Activated CD4-positive, alpha-beta memory T cell treated with anti-CD3 and anti-CD28 coated beads, Interleukin-2, amount 10 ng/mL, durations not matched to agents 7 days and 5 days (primary cell): Measurements from ENCODE around the gene TFCP2. TPM values are rescaled to one million over a fixed set of nuclear protein-coding genes. Genes with fewer than 3 reads are reported as not detected.

Experiments used
- CTCF ChIA-PET: fragments of 350-600 bp; sonication (Branson Sonifier 250); formaldehyde crosslinking; loops from one replicate; lab custom pipeline; 2021; ENCODE audit warnings: antibody characterized with exemption, inconsistent platforms; lab: Charles Lee
- POLR2A ChIA-PET: fragments of 350-600 bp; sonication (Branson Sonifier 250); formaldehyde crosslinking; loops from one replicate; lab custom pipeline; 2021; ENCODE audit warnings: antibody characterized with exemption; lab: Charles Lee
- DNase-seq: peaks from one replicate; pipeline ENCODE4 v3.0.0-alpha.2; 2020
- H3K27ac Mint-ChIP-seq: one replicate; pipeline ENCODE4 v1.8.0; 2021; ENCODE audit warnings: mild to moderate bottlenecking, mixed read lengths
- H3K27me3 Mint-ChIP-seq: one replicate; pipeline ENCODE4 v1.8.0; 2021; ENCODE audit warnings: mixed read lengths
- H3K36me3 Mint-ChIP-seq: one replicate; pipeline ENCODE4 v1.8.0; 2021; ENCODE audit warnings: low read depth, mixed read lengths
- H3K4me1 Mint-ChIP-seq: one replicate; pipeline ENCODE4 v1.8.0; 2021; ENCODE audit warnings: mixed read lengths
- H3K4me3 Mint-ChIP-seq: one replicate; pipeline ENCODE4 v1.8.0; 2021; ENCODE audit warnings: mild to moderate bottlenecking, mixed read lengths
- H3K9me3 Mint-ChIP-seq: one replicate; pipeline ENCODE4 v1.8.0; 2021; ENCODE audit warnings: mixed read lengths
- total RNA-seq, 2 experiments: library from RNA; stranded (reverse); gene quantifications; one replicate each; pipeline ENCODE4 v1.2.3, GENCODE V29; 2021

The TFCP2 gene
- total RNA-seq, 2 experiments from 2014 or later, result 34.3 to 35.9 TPM

GRCh38 chr12:51067229-51067628, 105.7 kb downstream of the TFCP2 start:
- Mint-ChIP-seq H3K4me3 (no peak overlapping the region), H3K36me3 (peaks cover 40% of the 10 kb centered on the region), H3K4me1 (no peaks in the 10 kb centered on the region), H3K27ac (no peak overlapping the region), H3K27me3 (no peaks in the 10 kb centered on the region), H3K9me3 (no peaks in the 10 kb centered on the region)
- no peak for DNase-seq
- ChIA-PET POLR2A (interaction anchor here (1.3 kb wide), 1 partner anchor 17 kb away, joined by 4 read pairs; the partner anchor contains the start of gene CSRNP2), CTCF (no interaction called here)

DNA sequence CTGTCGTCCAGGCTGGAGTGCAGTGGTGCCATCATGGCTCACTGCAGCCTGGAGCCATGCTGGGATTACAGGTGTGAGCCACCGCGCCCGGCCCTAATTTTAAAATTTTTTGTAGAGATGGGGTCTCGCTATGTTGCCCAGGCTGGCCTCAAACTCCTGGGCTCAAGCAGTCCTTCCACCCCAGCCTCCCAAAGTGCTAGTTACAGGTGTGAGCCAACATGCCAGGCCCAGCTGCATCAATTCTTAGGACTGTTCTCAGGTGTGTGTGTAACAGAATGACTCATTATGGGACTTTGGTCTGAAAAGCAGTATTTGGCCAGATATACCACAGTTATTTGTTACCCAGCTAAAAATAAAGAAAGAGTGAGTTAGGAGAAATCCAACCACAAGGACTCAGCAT, 107.4 kb downstream of the TFCP2 start:
- no peaks in the 10 kb centered on the region for H3K4me1 Mint-ChIP-seq
- no peak for DNase-seq
- no peaks in the 10 kb centered on the region for H3K27me3 Mint-ChIP-seq
- CTCF ChIA-PET, result interaction anchor here (1.2 kb wide), 1 partner anchor 11 kb away, joined by 3 read pairs; no protein-coding TSS in a partner anchor
- POLR2A ChIA-PET, result interaction anchor here (1.1 kb wide), 1 partner anchor 17 kb away, joined by 3 read pairs; the partner anchor contains the start of gene LETMD1
- no peaks in the 10 kb centered on the region for H3K9me3 Mint-ChIP-seq
- H3K27ac Mint-ChIP-seq, result no peak overlapping the region
- peaks cover 43% of the 10 kb centered on the region for H3K36me3 Mint-ChIP-seq
- no peak overlapping the region for H3K4me3 Mint-ChIP-seq

DNA sequence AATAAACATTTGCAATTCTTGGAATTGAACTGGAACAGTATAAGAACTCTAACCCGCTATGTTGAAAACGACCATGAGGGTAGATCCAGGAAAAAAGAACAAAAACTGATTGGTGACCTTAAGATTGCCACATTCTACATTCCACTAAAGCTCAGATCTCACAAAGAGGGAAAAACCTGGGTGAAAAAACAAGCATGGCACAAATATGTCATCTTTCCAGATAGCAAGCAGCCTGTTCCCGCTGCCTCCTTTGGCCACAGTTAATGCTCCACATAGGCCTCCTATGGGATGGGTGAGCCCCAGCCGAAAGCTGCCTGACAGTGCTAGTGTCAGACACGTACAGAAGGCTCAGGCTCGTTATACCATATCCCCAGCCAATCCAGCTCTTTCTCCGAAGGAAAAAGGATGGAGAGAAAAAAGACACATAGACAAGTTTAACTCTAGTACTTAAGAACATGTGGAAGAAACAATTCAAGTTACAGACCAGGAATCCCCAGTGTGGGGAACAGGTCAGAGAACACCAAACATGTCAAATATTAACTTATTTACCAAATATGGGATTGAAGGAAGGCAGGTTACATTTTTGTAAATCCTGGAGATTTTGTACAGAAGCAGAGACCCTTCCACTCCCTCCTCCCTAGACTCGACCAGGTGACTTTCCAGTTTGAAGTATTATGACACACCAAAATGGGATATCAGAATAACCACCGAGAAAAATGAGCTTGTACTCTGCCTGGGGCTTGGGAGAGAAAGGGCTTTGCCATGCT, 110.1 kb downstream of the TFCP2 start:
- Mint-ChIP-seq H3K4me1 (no peaks in the 10 kb centered on the region), H3K27ac (no peak overlapping the region), H3K36me3 (peaks cover 60% of the 10 kb centered on the region), H3K4me3 (no peak overlapping the region), H3K27me3 (no peaks in the 10 kb centered on the region), H3K9me3 (no peaks in the 10 kb centered on the region)
- no peak for DNase-seq
- ChIA-PET POLR2A (interaction anchor here (1.0 kb wide), 1 partner anchor 13 kb away, joined by 4 read pairs; no protein-coding TSS in a partner anchor), CTCF (interaction anchor here (1.2 kb wide), 1 partner anchor 14 kb away, joined by 3 read pairs; no protein-coding TSS in a partner anchor)

DNA sequence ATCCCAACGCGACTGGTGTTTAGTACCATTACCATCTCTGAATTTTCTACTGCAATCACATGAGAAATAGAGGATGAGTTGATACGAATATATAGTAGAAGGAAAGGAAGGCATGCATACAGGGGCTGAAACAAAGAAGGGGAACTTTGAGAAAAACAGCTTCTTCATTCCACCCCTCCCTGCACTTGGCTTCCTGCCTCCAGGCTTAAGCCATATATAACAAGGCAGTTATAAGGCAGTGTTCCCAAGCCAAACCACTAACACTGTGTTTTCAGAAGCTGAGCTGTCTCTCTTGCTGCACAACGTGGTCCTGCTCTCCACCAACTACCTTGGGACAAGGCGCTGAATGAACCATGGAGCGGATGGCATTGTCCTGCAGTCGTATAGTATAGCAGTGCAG, 113.8 kb downstream of the TFCP2 start:
- no peak for DNase-seq
- Mint-ChIP-seq H3K27ac (no peak overlapping the region), H3K9me3 (no peaks in the 10 kb centered on the region)

DNA sequence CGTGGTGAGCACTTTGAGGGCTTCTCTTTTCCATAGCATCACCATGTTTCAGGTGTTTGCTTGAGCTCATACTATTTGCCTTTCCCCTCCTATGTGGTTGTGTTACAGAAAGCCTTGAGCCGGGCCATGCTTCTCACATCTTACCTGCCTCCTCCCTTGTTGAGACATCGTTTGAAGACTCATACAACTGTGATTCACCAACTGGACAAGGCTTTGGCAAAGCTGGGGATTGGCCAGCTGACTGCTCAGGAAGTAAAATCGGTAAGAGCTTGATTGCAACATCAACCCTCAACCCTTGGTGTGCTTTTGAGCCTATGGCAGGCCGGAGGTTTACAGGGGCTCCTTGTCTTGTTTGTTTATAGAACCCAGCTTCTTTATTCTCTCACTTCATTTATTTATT, 116.7 kb downstream of the TFCP2 start:
- H3K36me3 Mint-ChIP-seq, result peaks cover 64% of the 10 kb centered on the region
- POLR2A ChIA-PET, result no interaction called here
- H3K27ac Mint-ChIP-seq, result no peak overlapping the region
- H3K27me3 Mint-ChIP-seq, result no peaks in the 10 kb centered on the region
- H3K4me1 Mint-ChIP-seq, result peaks cover 10% of the 10 kb centered on the region
- no peak for DNase-seq
- H3K4me3 Mint-ChIP-seq, result no peak overlapping the region
- CTCF ChIA-PET, result no interaction called here
- no peaks in the 10 kb centered on the region for H3K9me3 Mint-ChIP-seq

More for the DNA sequence above, 113.8 kb downstream of the TFCP2 start:
- peaks cover 59% of the 10 kb centered on the region for H3K36me3 Mint-ChIP-seq
- POLR2A ChIA-PET, result interaction anchor here (0.8 kb wide), 1 partner anchor 10 kb away, joined by 3 read pairs; no protein-coding TSS in a partner anchor
- CTCF ChIA-PET, result no interaction called here
- no peaks in the 10 kb centered on the region for H3K27me3 Mint-ChIP-seq
- no peak overlapping the region for H3K4me3 Mint-ChIP-seq
- no peaks in the 10 kb centered on the region for H3K4me1 Mint-ChIP-seq

- Mint-ChIP-seq H3K9me3 (no peaks in the 10 kb centered on the region), H3K36me3 (peaks cover 58% of the 10 kb centered on the region), H3K27ac (no peak overlapping the region), H3K27me3 (no peaks in the 10 kb centered on the region), H3K4me1 (peaks cover 13% of the 10 kb centered on the region), H3K4me3 (no peak overlapping the region)
- CTCF ChIA-PET, result no interaction called here
- DNase-seq, result no peak
- POLR2A ChIA-PET, result no interaction called here
Observed at GRCh38 chr12:51055060-51055459, 117.9 kb downstream of the TFCP2 start.

- peak overlapping the region; percentile 8 for H3K4me3 Mint-ChIP-seq
- H3K27me3 Mint-ChIP-seq, result no peaks in the 10 kb centered on the region
- no peaks in the 10 kb centered on the region for H3K9me3 Mint-ChIP-seq
- peak overlapping the region; percentile 11 for H3K27ac Mint-ChIP-seq
- peaks cover 44% of the 10 kb centered on the region for H3K36me3 Mint-ChIP-seq
- CTCF ChIA-PET, result interaction anchor here (0.6 to 2.0 kb wide), 5 partner anchors 170 to 841 kb away, joined by 3 to 5 read pairs (median 3); no protein-coding TSS in a partner anchor
- POLR2A ChIA-PET, result interaction anchor here (1.6 to 1.7 kb wide), 2 partner anchors 187 to 267 kb away, joined by 3 to 5 read pairs; partner anchors contain the start of gene DAZAP2
- peaks cover 32% of the 10 kb centered on the region for H3K4me1 Mint-ChIP-seq
- DNase-seq, result no peak
Observed at GRCh38 chr12:51051787-51052186, 121.1 kb downstream of the TFCP2 start.

GRCh38 chr12:51049525-51049924, 123.4 kb downstream of the TFCP2 start:
- ChIA-PET POLR2A (interaction anchor here (0.7 to 3.0 kb wide), 18 partner anchors 16 to 292 kb away, joined by 3 to 38 read pairs (median 6); partner anchors contain the start of genes ATF1, CSRNP2, DAZAP2 and POU6F1), CTCF (interaction anchor here (0.6 to 3.5 kb wide), 3 partner anchors 14 to 203 kb away, joined by 3 to 18 read pairs (median 4); partner anchors contain the start of gene SLC11A2)
- DNase-seq, result no peak
- H3K4me1 Mint-ChIP-seq, result peaks cover 35% of the 10 kb centered on the region
- H3K4me3 Mint-ChIP-seq, result peak overlapping the region; percentile 94
- peak overlapping the region; percentile 92 for H3K27ac Mint-ChIP-seq
- H3K9me3 Mint-ChIP-seq, result no peaks in the 10 kb centered on the region
- peaks cover 36% of the 10 kb centered on the region for H3K36me3 Mint-ChIP-seq
- no peaks in the 10 kb centered on the region for H3K27me3 Mint-ChIP-seq

GRCh38 chr12:51048661-51049251, 124.2 kb downstream of the TFCP2 start:
- H3K4me1 Mint-ChIP-seq, result peaks cover 35% of the 10 kb centered on the region
- no peaks in the 10 kb centered on the region for H3K27me3 Mint-ChIP-seq
- H3K9me3 Mint-ChIP-seq, result no peaks in the 10 kb centered on the region
- H3K36me3 Mint-ChIP-seq, result peaks cover 28% of the 10 kb centered on the region
- ChIA-PET POLR2A (interaction anchor here (1.0 to 3.0 kb wide), 29 partner anchors 10 to 1106 kb away, joined by 3 to 38 read pairs (median 4); partner anchors contain the start of genes ATF1, CSRNP2, DAZAP2 and POU6F1), CTCF (interaction anchor here (0.5 to 3.5 kb wide), 8 partner anchors 15 to 332 kb away, joined by 3 to 18 read pairs (median 4); partner anchors contain the start of genes POU6F1 and SLC11A2)
- peak; percentile 25 for DNase-seq
- H3K27ac Mint-ChIP-seq, result peak overlapping the region; percentile 92
- H3K4me3 Mint-ChIP-seq, result peak overlapping the region; percentile 94

DNA sequence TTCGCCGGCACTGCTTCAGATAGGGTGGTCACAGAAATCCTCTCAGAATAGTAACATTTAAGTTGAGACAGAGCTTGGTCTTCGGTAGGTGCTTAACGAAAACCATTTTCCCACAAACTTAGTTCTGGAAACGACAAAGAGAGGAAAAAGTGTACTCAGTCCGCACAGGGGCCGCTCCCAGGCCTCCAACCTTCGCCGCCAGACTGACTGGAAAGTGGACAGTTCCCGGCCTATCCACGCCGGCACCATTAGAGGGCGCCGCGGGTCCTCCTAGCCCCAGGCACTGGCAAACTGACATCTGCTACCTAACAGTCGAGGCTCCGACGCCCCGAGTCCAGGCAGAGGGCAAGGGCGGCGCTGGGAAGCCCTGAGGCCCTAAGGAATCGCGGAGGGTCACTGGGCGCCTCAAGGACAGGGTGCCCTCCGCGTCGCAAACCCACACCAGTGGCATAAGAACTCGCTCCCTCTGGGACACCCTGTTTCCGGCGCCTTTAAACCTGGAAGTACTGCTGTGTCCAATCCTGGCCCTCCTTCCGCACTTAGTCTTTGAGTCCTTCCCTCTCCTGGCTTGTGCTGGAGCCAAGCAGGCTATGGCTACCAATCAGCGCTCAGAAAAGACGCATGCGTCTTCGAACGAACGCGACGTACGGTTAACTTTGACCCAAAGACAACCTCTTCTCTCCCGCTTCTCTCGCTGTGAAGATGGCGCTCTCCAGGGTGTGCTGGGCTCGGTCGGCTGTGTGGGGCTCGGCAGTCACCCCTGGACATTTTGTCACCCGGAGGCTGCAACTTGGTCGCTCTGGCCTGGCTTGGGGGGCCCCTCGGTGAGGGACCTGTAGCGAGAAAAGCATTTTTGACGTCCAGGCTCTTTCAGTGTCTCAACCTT, 125.0 kb downstream of the TFCP2 start, which contains the start of gene LETMD1:
TSS of gene LETMD1 (plus strand) at position 673 of the 886 bp plus-strand sequence. CDS start at position 703, 30 bp downstream.
- peak within 1 kb of the TSS; percentile 92 for H3K27ac Mint-ChIP-seq
- peaks cover 37% of the 10 kb centered on the region for H3K4me1 Mint-ChIP-seq
- no peaks in the 10 kb centered on the region for H3K27me3 Mint-ChIP-seq
- no peaks in the 10 kb centered on the region for H3K9me3 Mint-ChIP-seq
- POLR2A ChIA-PET, result interaction anchor here (0.7 to 3.0 kb wide), 33 partner anchors 10 to 1105 kb away, joined by 3 to 38 read pairs (median 4); partner anchors contain the start of genes ATF1, CSRNP2, DAZAP2 and POU6F1
- CTCF ChIA-PET, result interaction anchor here (0.6 to 3.5 kb wide), 12 partner anchors 11 to 293 kb away, joined by 3 to 18 read pairs (median 4); partner anchors contain the start of genes POU6F1 and SLC11A2
- peak within 1 kb of the TSS; percentile 94 for H3K4me3 Mint-ChIP-seq
- peak; percentile 93 for DNase-seq
- peaks cover 22% of the 10 kb centered on the region for H3K36me3 Mint-ChIP-seq
